CD4-positive, alpha-beta T cell (primary cell): ENCODE measurements around the gene ITSN2. TPM values are rescaled to one million over a fixed set of nuclear protein-coding genes. Genes with fewer than 3 reads are reported as not detected.

ENCODE experiments used
- ATAC-seq: fragments of 200-7000 bp; cut with Tn5 transposase; one replicate; pipeline ENCODE4 v1.10.0; 2022; ENCODE audit warnings: mild to moderate bottlenecking; ENCODE audit not compliant: poor library complexity
- CTCF ChIA-PET: fragments of 350-600 bp; sonication (Branson Sonifier 250); formaldehyde crosslinking; loops from one replicate; lab custom pipeline; 2021; ENCODE audit warnings: antibody characterized with exemption, inconsistent platforms; lab: Charles Lee
- POLR2A ChIA-PET: fragments of 350-600 bp; sonication (Branson Sonifier 250); formaldehyde crosslinking; loops from one replicate; lab custom pipeline; 2021; ENCODE audit warnings: antibody characterized with exemption, inconsistent platforms; lab: Charles Lee
- DNase-seq, 14 experiments: peaks; one replicate each; pipeline ENCODE4 v3.0.0-alpha.2; 2013 to 2020; ENCODE audit warnings: mixed read lengths in 2 of 14
- H3K27ac ChIP-seq, 2 donors: one replicate each; pipeline versions ENCODE4 v1.5.1 to v1.7.0; 2013; ENCODE audit warnings: low read length in 2 of 2, low read depth in 1 of 2, mild to moderate bottlenecking in 1 of 2
- H3K27me3 ChIP-seq, 2 experiments: 1 replicate in 1 of 2; 2 replicates in 1 of 2; pipeline versions ENCODE4 v1.6.1 to v1.7.0; 2013; ENCODE audit warnings: low read length in 2 of 2, control low read depth in 1 of 2, mild to moderate bottlenecking in 1 of 2, moderate library complexity in 1 of 2; ENCODE audit not compliant: insufficient read depth in 2 of 2, control insufficient read depth in 1 of 2
- H3K36me3 ChIP-seq: one replicate; pipeline ENCODE4 v1.6.1; 2013; ENCODE audit warnings: low read length, control low read depth; ENCODE audit not compliant: insufficient read depth
- H3K4me1 ChIP-seq: one replicate; pipeline ENCODE4 v1.6.1; 2013; ENCODE audit warnings: low read length, control low read depth; ENCODE audit not compliant: insufficient read depth
- H3K4me3 ChIP-seq: one replicate; pipeline ENCODE4 v1.5.1; 2013; ENCODE audit warnings: mild to moderate bottlenecking, low read length, moderate library complexity
- H3K9me3 ChIP-seq, 2 experiments: 1 replicate in 1 of 2; 2 replicates in 1 of 2; pipeline versions ENCODE4 v1.6.1 to v1.7.0; 2013; ENCODE audit warnings: low read length in 2 of 2, mild to moderate bottlenecking in 2 of 2, control low read depth in 1 of 2, moderate library complexity in 1 of 2; ENCODE audit not compliant: control insufficient read depth in 1 of 2, insufficient read depth in 1 of 2
- H3K27ac Mint-ChIP-seq: one replicate; pipeline ENCODE4 v1.8.0; 2020; ENCODE audit warnings: mixed read lengths
- H3K27me3 Mint-ChIP-seq: one replicate; pipeline ENCODE4 v1.8.0; 2021; ENCODE audit warnings: mixed read lengths
- H3K36me3 Mint-ChIP-seq: one replicate; pipeline ENCODE4 v1.8.0; 2021; ENCODE audit warnings: low read depth, mixed read lengths
- H3K4me1 Mint-ChIP-seq: one replicate; pipeline ENCODE4 v1.8.0; 2021; ENCODE audit warnings: low read depth, mixed read lengths
- H3K4me3 Mint-ChIP-seq: one replicate; pipeline ENCODE4 v1.8.0; 2020; ENCODE audit warnings: mild to moderate bottlenecking, mixed read lengths
- H3K9me3 Mint-ChIP-seq: one replicate; pipeline ENCODE4 v1.8.0; 2020; ENCODE audit warnings: mixed read lengths
- CTCF ChIP-seq: fragments of 200-600 bp; IDR thresholded peaks from one replicate; pipeline ENCODE4 v1.8.0; 2022; ENCODE audit warnings: antibody characterized with exemption, mild to moderate bottlenecking
- intact Hi-C, 2 experiments: fragments of 100-400 bp; cut with DNase I in 1 of 2; cut with micrococcal nuclease in 1 of 2; formaldehyde crosslinking; loops; one replicate each; pipeline versions ENCODE4 v1.15.1 to v1.9.0; 2023 to 2025; cut with DNase I, micrococcal nuclease
- total RNA-seq, 174 experiments: library from RNA in 2 of 174; stranded (reverse) in 2 of 174; gene quantifications; one replicate each; pipeline ENCODE4 v1.2.3 and lab custom pipeline; 2021 to 2026

The ITSN2 gene
- total RNA-seq, 2 experiments from 2014 or later = 75.4 to 77.1 TPM

GRCh38 chr2:24247164-24247563, 113.2 kb downstream of the ITSN2 start:
- Histone ChIP-seq H3K4me1 (no peaks in the 10 kb centered on the region), H3K27ac (no peak overlapping the region), H3K4me3 (no peak overlapping the region), H3K36me3 (peaks cover 90% of the 10 kb centered on the region), H3K9me3 (no peaks in the 10 kb centered on the region), H3K27me3 (no peaks in the 10 kb centered on the region)
- Mint-ChIP-seq H3K4me1 (no peaks in the 10 kb centered on the region), H3K4me3 (no peak overlapping the region), H3K9me3 (no peaks in the 10 kb centered on the region), H3K27me3 (no peaks in the 10 kb centered on the region), H3K36me3 (peaks cover 89% of the 10 kb centered on the region), H3K27ac (no peak overlapping the region)
- TF ChIP-seq CTCF = no peak
- no peak for DNase-seq
- POLR2A ChIA-PET = no interaction called here
- ATAC-seq = no peak
- intact Hi-C loops = no loop called here
- CTCF ChIA-PET = no interaction called here

GRCh38 chr2:24245986-24246776, 114.2 kb downstream of the ITSN2 start:
- Mint-ChIP-seq H3K27me3 (no peaks in the 10 kb centered on the region), H3K4me3 (no peak overlapping the region), H3K27ac (no peak overlapping the region), H3K36me3 (peaks cover 94% of the 10 kb centered on the region), H3K4me1 (no peaks in the 10 kb centered on the region), H3K9me3 (no peaks in the 10 kb centered on the region)
- intact Hi-C loops = no loop called here
- POLR2A ChIA-PET = interaction anchor here (0.6 kb wide), 1 partner anchor 137 kb away, joined by 3 read pairs; no protein-coding TSS in a partner anchor
- CTCF ChIA-PET = no interaction called here
- TF ChIP-seq CTCF = no peak
- peaks cover 90% of the 10 kb centered on the region for H3K36me3 ChIP-seq
- H3K4me3 ChIP-seq = no peak overlapping the region
- no peak for DNase-seq
- no peak for ATAC-seq
- no peaks in the 10 kb centered on the region for H3K4me1 ChIP-seq
- H3K9me3 ChIP-seq = no peaks in the 10 kb centered on the region
- no peaks in the 10 kb centered on the region for H3K27me3 ChIP-seq
- H3K27ac ChIP-seq = no peak overlapping the region

GRCh38 chr2:24241528-24241927, 118.8 kb downstream of the ITSN2 start:
- Mint-ChIP-seq H3K27me3 (no peaks in the 10 kb centered on the region), H3K4me3 (no peak overlapping the region), H3K4me1 (no peaks in the 10 kb centered on the region), H3K36me3 (peaks cover 72% of the 10 kb centered on the region), H3K9me3 (no peaks in the 10 kb centered on the region), H3K27ac (no peak overlapping the region)
- Histone ChIP-seq H3K4me1 (no peaks in the 10 kb centered on the region), H3K9me3 (no peaks in the 10 kb centered on the region), H3K36me3 (peaks cover 52% of the 10 kb centered on the region), H3K4me3 (no peak overlapping the region), H3K27ac (no peak overlapping the region), H3K27me3 (no peaks in the 10 kb centered on the region)
- ChIA-PET POLR2A (no interaction called here), CTCF (no interaction called here)
- DNase-seq = no peak
- no peak for TF ChIP-seq CTCF
- intact Hi-C loops = no loop called here
- no peak for ATAC-seq
